Panc1 (cell line): ENCODE results near the gene ESRRA. TPM values are rescaled to one million over a fixed set of nuclear protein-coding genes. Genes with fewer than 3 reads are reported as not detected.

Experiments
- ATAC-seq: fragments of 200-7000 bp; cut with Tn5 transposase; 2 replicates; pipeline ENCODE4 v1.9.1; 2020; ENCODE audit warnings: mild to moderate bottlenecking, moderate library complexity
- BruUV-seq: library from RNA; stranded (reverse); fragments of 400-500 nt; replicated peaks from 2 replicates; lab custom pipeline; 2021; lab: Mats Ljungman, UMichigan
- CTCF ChIA-PET: fragments of 300-600 bp; sonication (Branson Sonifier 250); formaldehyde crosslinking; loops from one replicate; lab custom pipeline; 2022; ENCODE audit warnings: antibody characterized with exemption; lab: Charles Lee
- POLR2A ChIA-PET: fragments of 300-600 bp; sonication (Branson Sonifier 250); formaldehyde crosslinking; loops from one replicate; lab custom pipeline; 2022; ENCODE audit warnings: antibody characterized with exemption; lab: Charles Lee
- DNase-seq: peaks from one replicate; pipeline ENCODE4 v3.0.0-alpha.2; 2010; ENCODE audit warnings: low read depth, low spot score
- H3K27ac ChIP-seq: 2 replicates; pipeline ENCODE4 v1.5.1; 2011; ENCODE audit warnings: mild to moderate bottlenecking, low read length, inconsistent platforms
- H3K27me3 ChIP-seq: fragments of 200-500 bp; sonication (Bioruptor generic); 2 replicates; pipeline ENCODE4 v1.6.0; 2014; ENCODE audit warnings: low read length, inconsistent platforms; ENCODE audit not compliant: control insufficient read depth, insufficient read depth
- H3K36me3 ChIP-seq: fragments of 200-500 bp; sonication (Bioruptor generic); 2 replicates; pipeline ENCODE4 v1.5.1; 2014; ENCODE audit warnings: inconsistent platforms, mild to moderate bottlenecking, low read length, moderate library complexity; ENCODE audit not compliant: control insufficient read depth, insufficient read depth
- H3K4me1 ChIP-seq: 2 replicates; pipeline ENCODE4 v1.5.1; 2011; ENCODE audit warnings: inconsistent platforms, mild to moderate bottlenecking, low read length, moderate library complexity; ENCODE audit not compliant: control insufficient read depth, insufficient read depth
- H3K4me3 ChIP-seq, 2 experiments: 2 replicates each; pipeline ENCODE4 v1.5.1; 2011 to 2012; ENCODE audit warnings: low read depth in 2 of 2, low read length in 2 of 2, mild to moderate bottlenecking in 2 of 2, inconsistent platforms in 1 of 2, moderate library complexity in 1 of 2
- H3K9me3 ChIP-seq: fragments of 200-500 bp; sonication (Bioruptor generic); 2 replicates; pipeline ENCODE4 v1.5.1; 2014; ENCODE audit warnings: low read depth, mild to moderate bottlenecking, inconsistent platforms, low read length, moderate library complexity; ENCODE audit not compliant: control insufficient read depth, insufficient read depth
- CTCF ChIP-seq: fragments of 450-650 bp; IDR thresholded peaks from 2 replicates; pipeline ENCODE4 v1.5.1; 2017; ENCODE audit warnings: mild to moderate bottlenecking
- POLR2AphosphoS5 ChIP-seq: IDR thresholded peaks from 2 replicates; pipeline ENCODE4 v1.6.1; 2012; ENCODE audit warnings: mild to moderate bottlenecking, low read depth, low read length, moderate library complexity
- REST ChIP-seq, 2 experiments: IDR thresholded peaks; 2 replicates each; pipeline ENCODE4 v1.6.1; 2011 to 2012; ENCODE audit warnings: low read depth in 2 of 2, control low read depth in 1 of 2, low read length in 1 of 2, mild to moderate bottlenecking in 1 of 2, moderate library complexity in 1 of 2; ENCODE audit not compliant: insufficient read depth in 1 of 2
- SIN3A ChIP-seq: IDR thresholded peaks from 2 replicates; pipeline ENCODE4 v1.6.1; 2012; ENCODE audit warnings: low read depth, mild to moderate bottlenecking, low read length, moderate library complexity, borderline replicate concordance; ENCODE audit not compliant: insufficient read depth
- TCF7L2 ChIP-seq: IDR thresholded peaks from 2 replicates; pipeline ENCODE4 v1.6.1; 2011; ENCODE audit warnings: mild to moderate bottlenecking, low read depth, low read length, inconsistent platforms
- in situ Hi-C: cut with HindIII; loops from 2 replicates; pipeline ENCODE4 v1.10.0; 2016; ENCODE audit warnings: low sequenced_read_pairs, low pct_unique_long_range_greater_than_20kb
- intact Hi-C: fragments of 100-400 bp; cut with micrococcal nuclease; formaldehyde crosslinking; loops from one replicate; pipeline ENCODE4 v1.10.0; 2022; ENCODE audit not compliant: unreplicated experiment
- total RNA-seq: library from RNA; stranded (reverse); gene quantifications from one replicate; pipeline ENCODE4 v1.2.1, GENCODE V29; 2021; ENCODE audit not compliant: unreplicated experiment

The ESRRA gene
- total RNA-seq, 1 experiment from 2014 or later: 81.6 TPM

- no TSS peak for BruUV-seq
- DNase-seq (no peak), ATAC-seq (no peak)
- CTCF ChIA-PET: no interaction called here
- Histone ChIP-seq H3K4me3 (no peak overlapping the region), H3K9me3 (no peaks in the 10 kb centered on the region), H3K4me1 (0 out of 2 replicates have a peak, but pooled peaks cover 6% of the 10 kb centered on the region), H3K27ac (no peak overlapping the region), H3K36me3 (no peaks in the 10 kb centered on the region), H3K27me3 (no peaks in the 10 kb centered on the region; the same call in none of the 2 replicates)
- POLR2A ChIA-PET: interaction anchor here (0.6 kb wide), 1 partner anchor 1564 kb away, joined by 26 read pairs; no protein-coding TSS in a partner anchor
- TF ChIP-seq CTCF (no peak), SIN3A (no peak), REST (IDR thresholded peaks at IDR 0.05; ENCODE audit: insufficient read depth in 1 of 2, low read depth in 2 of 2, low read length in 1 of 2) (no peak), TCF7L2 (no peak), POLR2AphosphoS5 (no peak)
- intact Hi-C loops (no loop called here), in situ Hi-C loops (no loop called here)
Observed at GRCh38 chr11:64294774-64295173, 10.6 kb upstream of the ESRRA start.

GRCh38 chr11:64295760-64296159 is 9.6 kb upstream of the ESRRA start:
- no peaks in the 10 kb centered on the region for H3K36me3 ChIP-seq
- TF ChIP-seq CTCF (no peak), REST (IDR thresholded peaks at IDR 0.05; ENCODE audit: insufficient read depth in 1 of 2, low read depth in 2 of 2, low read length in 1 of 2) (no peak), SIN3A (no peak), POLR2AphosphoS5 (no peak), TCF7L2 (no peak)
- H3K4me1 ChIP-seq: peaks cover 8% of the 10 kb centered on the region
- in situ Hi-C loops: no loop called here
- no peak for DNase-seq
- H3K4me3 ChIP-seq: no peak overlapping the region
- ChIA-PET POLR2A (interaction anchor here (0.6 kb wide), 1 partner anchor 1563 kb away, joined by 26 read pairs; no protein-coding TSS in a partner anchor), CTCF (interaction anchor here (0.6 kb wide), 1 partner anchor 71 kb away, joined by 6 read pairs; no protein-coding TSS in a partner anchor)
- no peaks in the 10 kb centered on the region; the same call in none of the 2 replicates for H3K27me3 ChIP-seq
- no peaks in the 10 kb centered on the region for H3K9me3 ChIP-seq
- no peak for ATAC-seq
- H3K27ac ChIP-seq: no peak overlapping the region
- intact Hi-C loops: no loop called here
- BruUV-seq: no TSS peak
